Activated naive CD8-positive, alpha-beta T cell treated with anti-CD3 and anti-CD28 coated beads, Interleukin-2, amount 50 U/mL, for 24 hours (primary cell): Measurements from ENCODE around the gene PRRX2.
"Not testable (repeated sequence)": the region's sequence is repeated elsewhere in the genome, so short reads cannot be mapped to it uniquely, and the experiment has no call there.

Source experiments
- ATAC-seq: fragments of 150-1000 bp; cut with Tn5 transposase; one replicate; pipeline ENCODE4 v1.10.0; 2021
- DNase-seq: peaks from one replicate; pipeline ENCODE4 v3.0.0; 2021
- H3K27ac Mint-ChIP-seq: one replicate; pipeline ENCODE4 v1.8.0; 2021; ENCODE audit warnings: mild to moderate bottlenecking, mixed read lengths
- H3K27me3 Mint-ChIP-seq: one replicate; pipeline ENCODE4 v1.8.0; 2021; ENCODE audit warnings: mixed read lengths
- H3K36me3 Mint-ChIP-seq: one replicate; pipeline ENCODE4 v1.8.0; 2021; ENCODE audit warnings: low read depth, mixed read lengths
- H3K4me1 Mint-ChIP-seq: one replicate; pipeline ENCODE4 v1.8.0; 2021; ENCODE audit warnings: mixed read lengths
- H3K4me3 Mint-ChIP-seq: one replicate; pipeline ENCODE4 v1.8.0; 2021; ENCODE audit warnings: mild to moderate bottlenecking, moderate library complexity, mixed read lengths
- H3K9me3 Mint-ChIP-seq: one replicate; pipeline ENCODE4 v1.8.0; 2021; ENCODE audit warnings: mixed read lengths

PRRX2 gene

GRCh38 chr9:129761293-129761900 lies 96.0 kb downstream of the PRRX2 start:
- no peak for ATAC-seq
- Mint-ChIP-seq H3K4me1 (peaks cover 12% of the 10 kb centered on the region), H3K9me3 (no peaks in the 10 kb centered on the region), H3K27ac (no peak overlapping the region), H3K36me3 (no peaks in the 10 kb centered on the region), H3K4me3 (no peak overlapping the region), H3K27me3 (peaks cover 10% of the 10 kb centered on the region)
- DNase-seq, result no peak

- Mint-ChIP-seq H3K27ac (no peak overlapping the region), H3K27me3 (peaks cover 10% of the 10 kb centered on the region), H3K36me3 (no peaks in the 10 kb centered on the region), H3K9me3 (no peaks in the 10 kb centered on the region), H3K4me1 (peaks cover 12% of the 10 kb centered on the region), H3K4me3 (no peak overlapping the region)
- DNase-seq (no peak), ATAC-seq (no peak)
These were observed 96.5 kb downstream of the PRRX2 start for GRCh38 chr9:129761901-129762369.

- not testable (repeated sequence) for H3K27me3 Mint-ChIP-seq, H3K4me1 Mint-ChIP-seq, H3K4me3 Mint-ChIP-seq, H3K27ac Mint-ChIP-seq, H3K36me3 Mint-ChIP-seq, H3K9me3 Mint-ChIP-seq, DNase-seq, ATAC-seq
These were observed 97.0 kb downstream of the PRRX2 start for GRCh38 chr9:129762370-129762984.

- Mint-ChIP-seq H3K4me3 (no peak overlapping the region), H3K36me3 (no peaks in the 10 kb centered on the region), H3K4me1 (peaks cover 6% of the 10 kb centered on the region), H3K27me3 (peaks cover 8% of the 10 kb centered on the region), H3K27ac (no peak overlapping the region), H3K9me3 (no peaks in the 10 kb centered on the region)
- ATAC-seq (no peak), DNase-seq (no peak)
These were observed 97.8 kb downstream of the PRRX2 start for GRCh38 chr9:129762985-129763926.

- ATAC-seq (no peak), DNase-seq (no peak)
- Mint-ChIP-seq H3K9me3 (no peaks in the 10 kb centered on the region), H3K36me3 (no peaks in the 10 kb centered on the region), H3K27ac (no peak overlapping the region), H3K27me3 (peaks cover 5% of the 10 kb centered on the region), H3K4me1 (peaks cover 7% of the 10 kb centered on the region), H3K4me3 (no peak overlapping the region)
These were observed 100.4 kb downstream of the PRRX2 start for GRCh38 chr9:129765764-129766317.

GRCh38 chr9:129768486-129768885 lies 103.0 kb downstream of the PRRX2 start:
- Mint-ChIP-seq H3K4me3 (no peak overlapping the region), H3K9me3 (no peaks in the 10 kb centered on the region), H3K4me1 (peaks cover 7% of the 10 kb centered on the region), H3K27me3 (peaks cover 2% of the 10 kb centered on the region), H3K36me3 (no peaks in the 10 kb centered on the region), H3K27ac (no peak overlapping the region)
- ATAC-seq, result no peak
- DNase-seq, result no peak

- no peak overlapping the region for H3K27ac Mint-ChIP-seq
- ATAC-seq (no peak), DNase-seq (no peak)
- no peak overlapping the region for H3K4me3 Mint-ChIP-seq
- H3K9me3 Mint-ChIP-seq, result no peaks in the 10 kb centered on the region
- no peaks in the 10 kb centered on the region for H3K36me3 Mint-ChIP-seq
- peaks cover 7% of the 10 kb centered on the region for H3K27me3 Mint-ChIP-seq
- H3K4me1 Mint-ChIP-seq, result peaks cover 7% of the 10 kb centered on the region
These were observed 104.2 kb downstream of the PRRX2 start for GRCh38 chr9:129769669-129770068.

GRCh38 chr9:129770741-129771140 lies 105.3 kb downstream of the PRRX2 start:
- peaks cover 7% of the 10 kb centered on the region for H3K4me1 Mint-ChIP-seq
- H3K36me3 Mint-ChIP-seq, result no peaks in the 10 kb centered on the region
- H3K4me3 Mint-ChIP-seq, result no peak overlapping the region
- no peak overlapping the region for H3K27ac Mint-ChIP-seq
- no peak for ATAC-seq
- peaks cover 10% of the 10 kb centered on the region for H3K27me3 Mint-ChIP-seq
- no peaks in the 10 kb centered on the region for H3K9me3 Mint-ChIP-seq
- no peak for DNase-seq
